Activated T-cell treated with anti-CD3 and anti-CD28 coated beads for 4 hours (primary cell): Measurements from ENCODE around the gene RAB22A.
"Not testable (repeated sequence)": the region's sequence is repeated elsewhere in the genome, so short reads cannot be mapped to it uniquely, and the experiment has no call there.

ENCODE experiments used
- DNase-seq: peaks from one replicate; pipeline ENCODE4 v3.0.0-alpha.2; 2020

Gene RAB22A

GRCh38 chr20:58349570-58349969 lies 40.1 kb downstream of the RAB22A start:
- no peak for DNase-seq

- DNase-seq = no peak
Observed at GRCh38 chr20:58352468-58352867, 43.0 kb downstream of the RAB22A start.

- no peak for DNase-seq
Observed at GRCh38 chr20:58359441-58359840, 49.9 kb downstream of the RAB22A start.

- no peak for DNase-seq
Observed at GRCh38 chr20:58360936-58361335, 51.4 kb downstream of the RAB22A start.

GRCh38 chr20:58361481-58362205 lies 52.1 kb downstream of the RAB22A start:
- DNase-seq = no peak

GRCh38 chr20:58362206-58362516 lies 52.6 kb downstream of the RAB22A start:
- no peak for DNase-seq

- no peak for DNase-seq
Observed at GRCh38 chr20:58362970-58363369, 53.5 kb downstream of the RAB22A start.

GRCh38 chr20:58366866-58367265 lies 57.4 kb downstream of the RAB22A start:
- DNase-seq = no peak

- no peak for DNase-seq
Observed at GRCh38 chr20:58372806-58373205, 63.3 kb downstream of the RAB22A start.

GRCh38 chr20:58373296-58373695 lies 63.8 kb downstream of the RAB22A start:
- DNase-seq = not testable (repeated sequence)

- DNase-seq = no peak
Observed at GRCh38 chr20:58374027-58374850, 64.7 kb downstream of the RAB22A start.

GRCh38 chr20:58374906-58375758 lies 65.6 kb downstream of the RAB22A start:
- no peak for DNase-seq

GRCh38 chr20:58375759-58376352 lies 66.3 kb downstream of the RAB22A start:
- no peak for DNase-seq

- no peak for DNase-seq
Observed at GRCh38 chr20:58377017-58377416, 67.5 kb downstream of the RAB22A start.

GRCh38 chr20:58377766-58378401 lies 68.4 kb downstream of the RAB22A start:
- no peak for DNase-seq

GRCh38 chr20:58378704-58379103 lies 69.2 kb downstream of the RAB22A start:
- no peak for DNase-seq

- DNase-seq = no peak
Observed at GRCh38 chr20:58381627-58382026, 72.1 kb downstream of the RAB22A start.

GRCh38 chr20:58382096-58382495 lies 72.6 kb downstream of the RAB22A start:
- no peak for DNase-seq

- DNase-seq = no peak
Observed at GRCh38 chr20:58384821-58385220, 75.3 kb downstream of the RAB22A start.

- no peak for DNase-seq
Observed at GRCh38 chr20:58388028-58388601, 78.6 kb downstream of the RAB22A start.

- peak; percentile 98 for DNase-seq
Observed at GRCh38 chr20:58388882-58389323, 79.4 kb downstream of the RAB22A start, which contains the start of gene VAPB. Gene VAPB, plus strand, starts transcription at chr20:58389229. Its CDS starts 231 bp downstream, at chr20:58389460.
